ENCODE data around the gene POLR3A. TPM values are rescaled to one million over a fixed set of nuclear protein-coding genes. Genes with fewer than 3 reads are reported as not detected.
"Not testable (repeated sequence)": the region's sequence is repeated elsewhere in the genome, so short reads cannot be mapped to it uniquely, and the experiment has no call there.

The POLR3A gene
- total and polyA plus RNA-seq, 5 donors from 2014 or later: 5.3 to 15.1 (median 6.2) TPM

GRCh38 chr10:78000956-78001472, 28.3 kb downstream of the POLR3A start:
- H3K4me3 Mint-ChIP-seq: no peak overlapping the region
- DNase-seq (no peak), ATAC-seq (ENCODE audit: low read depth in 2 of 2) (no peak)
- peaks cover 64% of the 10 kb centered on the region for H3K36me3 ChIP-seq (ENCODE audit: control insufficient read depth, insufficient read depth, low read length)
- no peaks in the 10 kb centered on the region for H3K27me3 ChIP-seq (ENCODE audit: control insufficient read depth, insufficient read depth, low read length)
- peaks cover 69% of the 10 kb centered on the region for H3K36me3 Mint-ChIP-seq
- H3K9me3 ChIP-seq (ENCODE audit: control insufficient read depth in 2 of 2, low read length in 2 of 2): no peaks in the 10 kb centered on the region
- peaks cover 0 to 4% (median under 1%) of the 10 kb centered on the region in 4 donors for H3K4me1 Mint-ChIP-seq
- no peak overlapping the region for H3K27ac ChIP-seq (ENCODE audit: insufficient read depth, low read length, poor library complexity, severe bottlenecking)
- H3K4me1 ChIP-seq (ENCODE audit: control insufficient read depth, insufficient read depth, low read length, poor library complexity, severe bottlenecking): no peaks in the 10 kb centered on the region
- no peaks in the 10 kb centered on the region for H3K9me3 Mint-ChIP-seq
- no peak overlapping the region for H3K4me3 ChIP-seq (ENCODE audit: low read depth, low read length)
- peak overlapping the region in 1 of 3 donors; percentile 16 for H3K27ac Mint-ChIP-seq
- H3K27me3 Mint-ChIP-seq: no peaks in the 10 kb centered on the region

GRCh38 chr10:78000206-78000605, 29.1 kb downstream of the POLR3A start:
- H3K36me3 ChIP-seq (ENCODE audit: control insufficient read depth, insufficient read depth, low read length): peaks cover 57% of the 10 kb centered on the region
- H3K36me3 Mint-ChIP-seq: peaks cover 66% of the 10 kb centered on the region

GRCh38 chr10:77998780-77999179, 30.5 kb downstream of the POLR3A start:
- not testable (repeated sequence) for H3K27me3 Mint-ChIP-seq; H3K4me3 Mint-ChIP-seq; H3K4me1 Mint-ChIP-seq; H3K4me3 ChIP-seq (ENCODE audit: low read depth, low read length); H3K4me1 ChIP-seq (ENCODE audit: control insufficient read depth, insufficient read depth, low read length, poor library complexity, severe bottlenecking); H3K9me3 Mint-ChIP-seq; DNase-seq; H3K27ac ChIP-seq (ENCODE audit: insufficient read depth, low read length, poor library complexity, severe bottlenecking); H3K27ac Mint-ChIP-seq; H3K9me3 ChIP-seq (ENCODE audit: control insufficient read depth in 2 of 2, low read length in 2 of 2); H3K27me3 ChIP-seq (ENCODE audit: control insufficient read depth, insufficient read depth, low read length); ATAC-seq (ENCODE audit: low read depth in 2 of 2)
- H3K36me3 Mint-ChIP-seq: peaks cover 67% of the 10 kb centered on the region
- H3K36me3 ChIP-seq (ENCODE audit: control insufficient read depth, insufficient read depth, low read length): peaks cover 51% of the 10 kb centered on the region

More at GRCh38 chr10:78000206-78000605, 29.1 kb downstream of the POLR3A start:
- Mint-ChIP-seq H3K27ac (no peak overlapping the region), H3K9me3 (no peaks in the 10 kb centered on the region), H3K27me3 (no peaks in the 10 kb centered on the region), H3K4me3 (no peak overlapping the region), H3K4me1 (peaks cover 0 to 5% (median under 1%) of the 10 kb centered on the region in 4 donors)
- ATAC-seq (ENCODE audit: low read depth in 2 of 2): no peak
- Histone ChIP-seq H3K9me3 (ENCODE audit: control insufficient read depth in 2 of 2, low read length in 2 of 2) (no peaks in the 10 kb centered on the region), H3K4me1 (ENCODE audit: control insufficient read depth, insufficient read depth, low read length, poor library complexity, severe bottlenecking) (no peaks in the 10 kb centered on the region), H3K27me3 (ENCODE audit: control insufficient read depth, insufficient read depth, low read length) (no peaks in the 10 kb centered on the region), H3K27ac (ENCODE audit: insufficient read depth, low read length, poor library complexity, severe bottlenecking) (no peak overlapping the region), H3K4me3 (ENCODE audit: low read depth, low read length) (no peak overlapping the region)
- no peak for DNase-seq

GRCh38 chr10:77993620-77994019, 35.7 kb downstream of the POLR3A start:
- H3K9me3 Mint-ChIP-seq: no peaks in the 10 kb centered on the region
- H3K27me3 ChIP-seq (ENCODE audit: control insufficient read depth, insufficient read depth, low read length): no peaks in the 10 kb centered on the region
- peak overlapping the region in 1 of 3 donors; percentile 5 for H3K27ac Mint-ChIP-seq
- DNase-seq (no peak), ATAC-seq (ENCODE audit: low read depth in 2 of 2) (no peak)
- H3K36me3 ChIP-seq (ENCODE audit: control insufficient read depth, insufficient read depth, low read length): peaks cover 54% of the 10 kb centered on the region
- no peak overlapping the region for H3K27ac ChIP-seq (ENCODE audit: insufficient read depth, low read length, poor library complexity, severe bottlenecking)
- no peaks in the 10 kb centered on the region for H3K9me3 ChIP-seq (ENCODE audit: control insufficient read depth in 2 of 2, low read length in 2 of 2)
- peaks cover 0 to 5% (median 1%) of the 10 kb centered on the region in 4 donors for H3K4me1 Mint-ChIP-seq
- peaks cover 71% of the 10 kb centered on the region for H3K36me3 Mint-ChIP-seq
- no peak overlapping the region for H3K4me3 Mint-ChIP-seq
- no peaks in the 10 kb centered on the region for H3K4me1 ChIP-seq (ENCODE audit: control insufficient read depth, insufficient read depth, low read length, poor library complexity, severe bottlenecking)
- no peaks in the 10 kb centered on the region for H3K27me3 Mint-ChIP-seq
- H3K4me3 ChIP-seq (ENCODE audit: low read depth, low read length): no peak overlapping the region

- H3K4me3 Mint-ChIP-seq: no peak overlapping the region
- no peak for DNase-seq
- peaks cover 65% of the 10 kb centered on the region for H3K36me3 Mint-ChIP-seq
- peaks cover 91% of the 10 kb centered on the region for H3K36me3 ChIP-seq (ENCODE audit: control insufficient read depth, insufficient read depth, low read length)
- H3K9me3 ChIP-seq (ENCODE audit: control insufficient read depth in 2 of 2, low read length in 2 of 2): no peaks in the 10 kb centered on the region
- no peaks in the 10 kb centered on the region for H3K27me3 ChIP-seq (ENCODE audit: control insufficient read depth, insufficient read depth, low read length)
- H3K27me3 Mint-ChIP-seq: no peaks in the 10 kb centered on the region
- H3K4me3 ChIP-seq (ENCODE audit: low read depth, low read length): no peak overlapping the region
- no peak overlapping the region for H3K27ac ChIP-seq (ENCODE audit: insufficient read depth, low read length, poor library complexity, severe bottlenecking)
- no peaks in the 10 kb centered on the region for H3K9me3 Mint-ChIP-seq
- ATAC-seq (ENCODE audit: low read depth in 2 of 2): no peak
- no peak overlapping the region for H3K27ac Mint-ChIP-seq
- H3K4me1 Mint-ChIP-seq: peaks cover 0 to 3% (median 0%) of the 10 kb centered on the region in 4 donors
- no peaks in the 10 kb centered on the region for H3K4me1 ChIP-seq (ENCODE audit: control insufficient read depth, insufficient read depth, low read length, poor library complexity, severe bottlenecking)
These were observed 40.1 kb downstream of the POLR3A start for GRCh38 chr10:77989081-77989724.

- ATAC-seq (ENCODE audit: low read depth in 2 of 2) (no peak), DNase-seq (no peak)
- no peaks in the 10 kb centered on the region for H3K27me3 ChIP-seq (ENCODE audit: control insufficient read depth, insufficient read depth, low read length)
- Mint-ChIP-seq H3K36me3 (peaks cover 66% of the 10 kb centered on the region), H3K4me3 (no peak overlapping the region), H3K9me3 (no peaks in the 10 kb centered on the region), H3K27me3 (no peaks in the 10 kb centered on the region), H3K27ac (no peak overlapping the region), H3K4me1 (no peaks in the 10 kb centered on the region)
- H3K4me1 ChIP-seq (ENCODE audit: control insufficient read depth, insufficient read depth, low read length, poor library complexity, severe bottlenecking): no peaks in the 10 kb centered on the region
- no peak overlapping the region for H3K27ac ChIP-seq (ENCODE audit: insufficient read depth, low read length, poor library complexity, severe bottlenecking)
- H3K4me3 ChIP-seq (ENCODE audit: low read depth, low read length): no peak overlapping the region
- H3K36me3 ChIP-seq (ENCODE audit: control insufficient read depth, insufficient read depth, low read length): peaks cover 92% of the 10 kb centered on the region
- no peaks in the 10 kb centered on the region for H3K9me3 ChIP-seq (ENCODE audit: control insufficient read depth in 2 of 2, low read length in 2 of 2)
These were observed 41.6 kb downstream of the POLR3A start for GRCh38 chr10:77987671-77988255.

- H3K27ac Mint-ChIP-seq: no peak overlapping the region
- no peak for DNase-seq
These were observed 44.3 kb downstream of the POLR3A start for GRCh38 chr10:77984986-77985385.

More at GRCh38 chr10:77984986-77985385, 44.3 kb downstream of the POLR3A start:
- no peaks in the 10 kb centered on the region for H3K4me1 Mint-ChIP-seq
- Histone ChIP-seq H3K27ac (ENCODE audit: insufficient read depth, low read length, poor library complexity, severe bottlenecking) (no peak overlapping the region), H3K4me3 (ENCODE audit: low read depth, low read length) (no peak overlapping the region), H3K36me3 (ENCODE audit: control insufficient read depth, insufficient read depth, low read length) (peaks cover 92% of the 10 kb centered on the region), H3K27me3 (ENCODE audit: control insufficient read depth, insufficient read depth, low read length) (no peaks in the 10 kb centered on the region), H3K9me3 (ENCODE audit: control insufficient read depth in 2 of 2, low read length in 2 of 2) (no peaks in the 10 kb centered on the region), H3K4me1 (ENCODE audit: control insufficient read depth, insufficient read depth, low read length, poor library complexity, severe bottlenecking) (no peaks in the 10 kb centered on the region)
- no peaks in the 10 kb centered on the region for H3K27me3 Mint-ChIP-seq
- peaks cover 68% of the 10 kb centered on the region for H3K36me3 Mint-ChIP-seq
- no peak overlapping the region for H3K4me3 Mint-ChIP-seq
- no peaks in the 10 kb centered on the region for H3K9me3 Mint-ChIP-seq
- no peak for ATAC-seq (ENCODE audit: low read depth in 2 of 2)
